Measurements from ENCODE around the gene POLR2A. TPM values are rescaled to one million over a fixed set of nuclear protein-coding genes. Genes with fewer than 3 reads are reported as not detected.
"Not testable (repeated sequence)": the region's sequence is repeated elsewhere in the genome, so short reads cannot be mapped to it uniquely, and the experiment has no call there.

Gene POLR2A
- polyA plus RNA-seq, 5 donors, result 79.6 to 127 (median 89.6) TPM

DNA sequence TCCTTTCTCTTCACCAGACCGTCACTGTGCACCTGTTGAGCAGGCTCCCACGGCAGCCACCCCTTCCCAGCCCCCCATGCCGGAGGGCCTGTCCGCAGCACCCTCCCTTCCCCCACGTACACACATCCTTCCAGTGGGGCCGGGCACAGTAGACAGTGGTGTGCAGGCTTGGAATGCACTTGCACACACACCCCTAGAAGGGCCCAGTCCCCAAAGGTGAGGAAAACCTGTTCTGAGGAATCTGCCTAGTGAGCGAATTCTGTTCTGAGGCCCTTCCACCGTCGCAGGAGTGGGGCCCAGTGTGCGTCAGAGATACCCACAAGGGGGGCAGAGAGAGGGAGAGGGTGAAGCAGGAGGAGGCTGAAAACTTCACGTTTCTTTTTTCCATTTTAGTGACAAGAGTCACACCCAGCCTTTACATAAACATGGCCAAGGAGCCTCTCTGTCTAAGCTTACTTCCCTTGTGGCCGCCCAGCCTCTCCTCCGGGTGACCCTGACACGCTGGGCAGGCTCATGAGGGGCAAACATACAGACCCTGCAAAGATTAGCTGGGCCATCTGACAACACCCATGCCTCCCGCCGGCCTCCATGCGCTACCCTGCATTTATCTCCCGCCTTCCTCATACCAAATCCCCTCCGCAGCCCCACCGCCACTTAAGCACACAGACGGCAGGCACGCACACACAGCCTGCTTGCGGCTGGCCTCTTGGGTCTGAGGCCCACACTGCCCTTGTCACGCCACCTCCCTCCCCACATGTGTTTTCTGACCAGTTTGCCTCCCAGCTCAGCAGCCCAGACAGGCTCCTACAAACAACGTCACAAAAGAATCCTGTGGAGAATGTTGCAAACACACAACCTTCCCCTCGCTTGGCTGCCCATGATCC, 6.5 kb upstream of the POLR2A start:
- peak in 1 of 2 donors; percentile 55 for DNase-seq

DNA sequence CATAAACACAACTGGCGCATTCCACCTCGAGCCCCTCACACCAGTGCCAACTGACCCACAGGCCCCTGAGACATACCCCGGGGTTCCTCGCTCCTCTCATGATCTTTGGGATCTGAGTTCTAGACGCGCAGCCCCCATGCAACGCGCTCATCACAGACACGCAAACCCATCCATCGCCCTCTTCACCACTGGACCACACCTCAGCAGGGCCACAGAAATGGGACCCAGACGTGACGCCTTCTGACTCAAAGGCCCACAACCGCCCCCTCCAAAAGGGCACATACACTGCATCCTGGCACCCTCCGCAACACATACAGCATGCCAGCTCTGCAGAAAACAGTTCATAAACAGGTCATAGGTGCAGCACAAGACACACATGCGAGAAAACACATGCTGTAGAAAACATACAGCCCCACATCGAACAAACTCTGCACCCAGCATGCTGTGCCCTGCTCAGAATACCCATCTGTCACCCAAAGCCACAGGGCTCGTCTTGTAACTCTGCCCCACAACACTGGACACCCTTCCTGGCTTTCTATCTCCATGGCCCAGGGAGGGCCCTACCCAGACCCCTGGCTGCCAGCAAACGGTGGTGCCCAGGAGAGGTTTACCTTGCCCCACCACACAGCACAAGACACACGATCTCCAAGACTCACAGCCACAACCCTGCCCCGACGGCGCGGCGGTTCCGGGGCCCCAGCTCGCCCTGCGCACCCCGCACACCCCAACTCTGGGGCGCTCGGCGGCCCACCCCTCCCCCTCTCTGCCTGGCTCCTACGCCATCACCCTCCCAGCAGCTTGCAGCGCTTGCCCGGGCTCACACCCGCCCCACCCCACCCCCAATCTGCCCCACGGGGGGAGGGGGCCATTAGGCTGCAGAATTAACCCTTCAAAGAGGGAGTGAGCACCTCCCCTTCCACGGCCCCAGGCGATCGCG, 5.6 kb upstream of the POLR2A start:
- DNase-seq, result peak; percentile 58 to 69

DNA sequence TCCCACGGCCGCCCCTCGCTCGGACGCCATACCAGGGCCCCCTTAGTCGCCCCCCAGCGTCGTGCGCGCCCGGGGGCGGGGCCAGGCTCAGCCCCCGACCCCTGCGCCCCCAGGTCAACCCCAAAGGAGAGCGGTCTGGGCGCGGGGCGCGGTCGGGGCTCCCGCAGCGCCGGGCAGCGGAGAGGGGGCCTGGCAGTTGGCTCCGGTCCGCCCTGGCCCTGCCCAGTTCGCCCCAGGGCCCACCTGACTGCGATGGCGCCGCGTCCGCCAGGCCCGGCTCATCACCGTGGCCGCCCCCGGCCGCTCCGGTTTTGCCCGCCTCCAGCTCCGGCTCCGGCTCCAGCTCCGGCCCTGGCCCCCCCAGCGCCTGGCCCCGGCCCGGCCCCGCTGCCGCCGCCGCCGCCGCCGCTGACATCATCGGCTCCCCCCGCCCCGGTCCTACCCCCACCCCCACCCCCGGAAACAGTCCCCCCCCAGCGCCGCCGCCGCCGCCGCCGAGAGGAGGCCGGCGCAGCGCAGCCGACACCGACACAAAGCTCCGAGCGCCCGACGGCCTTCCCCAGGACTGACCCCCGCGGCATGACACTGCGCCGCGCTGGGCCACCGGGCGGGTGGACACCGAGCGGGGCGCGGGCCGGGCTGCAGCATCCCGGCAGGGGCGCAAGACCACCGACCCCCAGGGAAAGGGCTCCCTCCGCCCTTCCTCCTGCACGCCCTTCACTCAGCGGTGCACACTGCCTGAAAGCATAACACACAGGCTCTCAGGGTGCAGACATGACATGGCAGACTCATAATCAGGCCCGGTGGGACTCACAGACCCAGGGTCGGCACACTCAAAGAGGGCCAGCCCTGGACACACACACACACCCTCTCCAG, 4.7 kb upstream of the POLR2A start, which contains the start of gene ZBTB4:
ZBTB4 (minus strand) TSS at position 419 of the 876 bp plus-strand sequence. CDS start 12,830 bp downstream, outside the sequence.
- DNase-seq, result peak in 1 of 2 donors; percentile 55

DNA sequence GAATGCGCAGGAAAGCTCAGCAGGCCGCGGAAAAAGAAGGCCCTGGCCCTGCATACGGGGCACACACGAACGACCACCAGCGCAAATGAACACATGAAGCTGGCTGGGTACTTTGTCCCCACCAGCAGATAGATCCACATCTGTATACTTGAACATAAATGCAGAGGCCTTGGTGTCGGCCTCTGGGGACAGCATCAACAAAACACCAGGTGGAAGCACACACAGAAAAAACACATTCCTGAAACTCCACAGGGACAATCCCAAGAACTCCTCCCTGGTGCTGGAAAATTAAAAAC, 4.1 kb upstream of the POLR2A start:
- DNase-seq, result no peak

DNA sequence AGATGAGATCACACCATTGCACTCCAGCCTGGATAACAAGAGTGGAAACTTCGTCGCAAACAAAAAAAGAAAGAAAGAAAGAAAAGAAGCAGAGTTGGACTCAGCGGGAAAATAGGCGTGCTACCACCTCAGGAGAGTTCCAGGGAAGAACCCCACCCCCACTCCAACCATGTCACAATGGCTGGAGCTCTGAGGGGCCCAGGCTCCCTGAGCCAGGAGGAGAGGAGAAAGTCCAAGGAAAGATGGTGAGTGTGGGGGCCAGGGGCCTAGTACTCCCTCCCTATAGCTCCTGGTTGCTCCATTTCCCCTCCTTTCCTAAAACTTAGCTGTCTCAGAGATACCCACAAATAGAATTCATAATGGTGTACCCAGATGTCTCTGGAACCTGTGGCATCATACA, 2.9 kb upstream of the POLR2A start, which contains the start of gene SLC35G6:
SLC35G6 (plus strand) TSS at position 172 of the 400 bp plus-strand sequence; CDS start at position 243, 71 bp downstream.
- DNase-seq, result not testable (repeated sequence)

DNA sequence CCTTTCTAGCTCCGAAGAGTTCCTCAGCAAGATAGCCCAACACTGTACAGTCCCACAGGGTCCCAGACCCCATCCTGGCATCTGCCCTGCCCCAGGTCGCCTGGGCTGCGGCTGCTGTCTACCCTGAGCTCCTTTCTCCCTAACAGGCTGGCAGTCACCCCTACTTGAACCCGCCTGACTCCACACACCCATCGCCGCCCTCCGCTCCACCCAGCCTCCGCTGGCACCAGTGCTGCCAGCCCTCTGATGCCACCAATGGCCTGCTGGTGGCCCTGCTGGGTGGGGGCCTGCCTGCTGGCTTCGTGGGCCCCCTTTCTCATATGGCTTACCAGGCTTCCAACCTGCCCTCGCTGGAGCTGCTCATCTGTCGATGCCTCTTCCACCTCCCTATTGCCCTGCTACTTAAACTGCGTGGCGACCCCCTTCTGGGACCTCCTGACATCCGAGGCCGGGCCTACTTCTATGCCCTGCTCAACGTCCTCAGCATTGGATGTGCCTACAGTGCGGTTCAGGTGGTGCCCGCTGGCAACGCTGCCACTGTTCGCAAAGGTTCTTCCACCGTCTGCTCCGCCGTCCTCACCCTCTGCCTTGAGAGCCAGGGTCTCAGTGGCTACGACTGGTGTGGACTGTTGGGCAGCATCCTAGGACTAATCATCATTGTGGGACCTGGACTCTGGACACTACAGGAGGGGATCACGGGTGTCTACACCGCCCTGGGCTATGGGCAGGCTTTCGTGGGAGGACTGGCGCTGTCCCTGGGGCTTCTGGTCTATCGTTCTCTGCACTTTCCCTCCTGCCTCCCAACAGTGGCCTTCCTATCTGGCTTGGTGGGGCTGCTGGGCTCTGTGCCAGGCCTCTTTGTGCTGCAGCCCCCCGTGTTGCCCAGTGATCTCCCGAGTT, 2.1 kb upstream of the POLR2A start:
- DNase-seq, result not testable (repeated sequence)

DNA sequence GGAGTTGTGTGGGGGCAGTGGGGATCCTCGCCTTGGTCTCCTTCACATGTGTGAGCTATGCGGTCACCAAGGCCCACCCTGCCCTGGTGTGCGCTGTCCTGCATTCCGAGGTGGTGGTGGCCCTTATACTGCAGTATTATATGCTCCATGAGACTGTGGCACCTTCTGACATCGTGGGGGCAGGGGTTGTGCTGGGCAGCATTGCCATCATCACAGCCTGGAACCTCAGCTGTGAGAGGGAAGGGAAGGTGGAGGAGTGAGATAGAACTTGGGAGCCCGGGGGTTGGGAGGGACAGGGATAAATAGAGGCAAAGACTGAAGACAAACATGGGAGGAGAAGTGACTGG, 1.5 kb upstream of the POLR2A start:
- not testable (repeated sequence) for DNase-seq

DNA sequence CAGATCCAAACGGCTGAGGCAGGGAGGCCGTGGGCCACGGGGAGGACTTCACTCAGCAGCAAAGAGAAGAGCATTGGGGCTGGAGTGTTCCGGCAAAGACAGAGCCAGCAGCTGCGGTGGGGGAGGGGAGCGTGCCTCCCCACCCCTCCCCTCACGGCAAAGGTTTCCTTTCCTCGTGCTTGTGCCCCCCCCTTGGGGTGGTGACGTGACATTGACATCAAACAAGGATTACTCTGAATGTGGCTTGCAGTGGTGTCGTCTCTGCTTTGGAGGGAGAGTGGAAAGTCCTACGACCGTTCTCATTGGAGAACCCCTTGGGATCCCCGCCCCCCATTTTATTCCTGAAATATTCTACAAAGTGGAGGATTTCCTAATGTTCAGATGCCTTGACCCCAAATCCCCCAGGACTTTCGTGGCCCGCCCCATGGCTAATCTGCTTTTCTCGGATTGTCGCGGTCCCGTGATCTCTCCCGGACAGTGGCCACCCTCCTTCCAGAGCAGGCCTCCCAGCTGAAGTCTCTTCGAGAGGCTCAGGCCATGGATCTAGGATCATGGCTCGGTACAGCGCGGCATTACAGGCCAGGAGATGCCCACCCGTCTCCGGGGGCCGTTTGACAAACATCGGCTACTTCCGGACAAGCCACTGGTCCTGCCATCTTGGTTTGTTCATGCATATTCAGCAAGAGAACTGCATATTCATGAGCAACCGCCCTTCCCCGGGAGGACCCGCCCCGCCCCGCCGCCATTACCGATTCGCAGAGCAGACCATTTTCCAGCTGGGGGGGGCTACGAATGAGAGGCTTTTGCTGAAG, 705 bp upstream of the POLR2A start:
- peak; percentile 89 to 92 for DNase-seq

DNA sequence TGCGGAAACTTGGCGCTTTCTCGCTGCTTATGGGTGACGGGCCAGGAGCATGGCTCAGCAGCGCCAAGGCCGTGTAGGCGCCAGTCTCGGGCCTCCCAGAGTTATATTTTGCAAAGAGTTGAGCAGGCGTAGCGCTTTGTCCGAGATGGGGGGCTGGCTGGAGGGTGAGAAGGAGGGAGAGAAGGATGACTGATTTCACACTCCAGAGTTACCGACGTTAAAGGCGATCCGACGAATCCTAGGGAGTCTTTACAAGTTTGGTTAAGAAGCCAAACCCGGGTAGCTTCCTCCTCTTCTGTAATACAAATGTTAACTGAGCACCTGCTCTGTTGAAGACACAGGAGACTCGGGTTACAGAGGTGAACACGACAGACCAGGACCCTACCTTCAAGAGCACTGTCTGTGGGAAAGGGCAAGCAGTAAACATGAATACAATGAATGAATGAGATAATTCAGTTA, 782 bp downstream of the POLR2A start:
- DNase-seq, result no peak

DNA sequence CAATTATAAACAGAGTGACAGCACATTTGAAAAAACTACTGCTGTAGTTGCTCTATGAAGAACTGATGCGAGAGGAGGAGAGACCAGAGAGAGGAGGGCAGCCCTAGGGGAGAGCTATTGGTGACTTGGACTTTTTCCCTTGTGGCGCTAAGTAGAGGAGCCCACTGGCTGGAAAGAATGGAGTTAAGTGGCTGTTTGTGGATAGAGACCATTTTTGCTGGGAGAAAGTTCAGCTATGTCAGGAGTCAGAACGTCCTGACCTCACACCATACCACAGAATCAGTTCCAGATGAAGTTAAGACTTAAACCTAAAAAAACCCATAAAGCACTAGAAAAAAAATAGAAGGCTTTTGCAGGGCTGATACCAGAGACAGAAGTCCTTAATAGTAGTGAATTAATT, 2.0 kb downstream of the POLR2A start:
- no peak for DNase-seq

DNA sequence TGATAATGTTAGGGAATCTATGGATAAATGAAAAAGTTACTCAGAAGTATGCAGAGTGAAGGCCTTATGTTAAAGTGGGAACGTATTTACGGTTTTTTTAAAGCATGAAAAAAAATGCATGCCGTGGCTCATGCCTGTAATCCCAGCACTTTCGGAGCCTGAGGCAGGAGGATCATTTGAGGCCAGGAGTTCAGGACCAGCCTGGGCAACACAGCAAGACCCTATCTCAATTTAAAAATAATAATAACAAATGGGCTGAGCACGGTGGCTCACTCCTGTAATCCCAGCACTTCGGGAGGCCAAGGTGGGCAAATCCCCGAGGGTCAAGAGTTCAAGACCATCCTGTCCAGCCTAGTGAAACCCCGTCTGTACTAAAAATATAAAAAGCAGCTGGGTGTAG, 6.0 kb downstream of the POLR2A start:
- no peak for DNase-seq

DNA sequence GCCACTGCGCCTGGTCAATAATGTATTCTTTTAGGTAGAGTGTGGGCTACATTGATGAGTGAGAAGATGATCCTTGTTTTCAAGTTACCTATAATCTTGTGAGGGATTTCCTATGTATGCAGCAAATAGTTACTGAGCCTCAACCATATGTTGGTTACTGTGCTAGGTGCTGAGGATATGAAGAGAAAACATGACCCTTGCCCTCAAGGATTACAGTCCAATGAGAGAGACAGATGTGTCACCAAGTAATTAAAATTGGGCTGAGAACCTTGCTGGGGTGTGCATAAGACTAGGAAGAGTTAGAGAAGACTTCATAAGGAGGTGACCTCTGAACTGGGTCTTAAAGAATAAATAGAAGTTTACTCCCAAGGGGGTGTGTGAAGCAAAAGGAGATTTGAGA, 7.4 kb downstream of the POLR2A start:
- DNase-seq, result no peak

DNA sequence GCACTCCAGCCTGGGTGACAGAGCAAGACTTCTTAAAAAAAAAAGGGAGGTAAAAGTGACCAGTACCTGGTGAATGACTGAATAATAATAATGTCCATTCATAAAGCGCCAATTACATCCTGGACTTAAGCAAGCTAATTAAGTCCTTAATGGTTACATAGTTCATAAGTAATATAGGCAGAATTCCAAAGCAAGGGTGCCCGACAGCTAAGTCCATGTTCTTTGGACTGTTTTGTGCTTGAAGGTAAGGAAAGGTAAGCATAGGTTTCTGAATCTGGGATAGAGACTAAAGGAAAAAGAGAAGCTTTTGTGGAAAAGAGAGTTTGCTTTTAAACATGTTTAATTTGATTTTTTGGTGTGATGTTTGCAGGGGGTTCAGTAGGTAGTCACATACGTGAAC, 9.8 kb downstream of the POLR2A start:
- DNase-seq, result no peak

DNA sequence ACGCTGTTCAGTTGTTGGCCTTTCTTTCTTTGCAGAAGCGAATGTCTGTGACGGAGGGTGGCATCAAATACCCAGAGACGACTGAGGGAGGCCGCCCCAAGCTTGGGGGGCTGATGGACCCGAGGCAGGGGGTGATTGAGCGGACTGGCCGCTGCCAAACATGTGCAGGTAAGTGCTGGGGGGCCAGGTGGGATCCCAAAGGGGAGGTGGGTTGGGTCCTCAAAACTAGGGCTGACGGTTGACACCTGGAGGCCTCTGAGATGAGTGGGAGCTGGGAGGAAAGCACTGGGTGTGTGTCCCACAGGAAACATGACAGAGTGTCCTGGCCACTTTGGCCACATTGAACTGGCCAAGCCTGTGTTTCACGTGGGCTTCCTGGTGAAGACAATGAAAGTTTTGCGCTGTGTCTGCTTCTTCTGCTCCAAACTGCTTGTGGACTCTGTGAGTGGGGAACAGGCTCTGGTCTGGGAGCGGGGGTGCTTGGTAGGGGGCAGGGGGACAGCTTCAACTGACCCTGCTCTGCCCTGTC, 11.8 kb downstream of the POLR2A start:
- DNase-seq, result no peak

DNA sequence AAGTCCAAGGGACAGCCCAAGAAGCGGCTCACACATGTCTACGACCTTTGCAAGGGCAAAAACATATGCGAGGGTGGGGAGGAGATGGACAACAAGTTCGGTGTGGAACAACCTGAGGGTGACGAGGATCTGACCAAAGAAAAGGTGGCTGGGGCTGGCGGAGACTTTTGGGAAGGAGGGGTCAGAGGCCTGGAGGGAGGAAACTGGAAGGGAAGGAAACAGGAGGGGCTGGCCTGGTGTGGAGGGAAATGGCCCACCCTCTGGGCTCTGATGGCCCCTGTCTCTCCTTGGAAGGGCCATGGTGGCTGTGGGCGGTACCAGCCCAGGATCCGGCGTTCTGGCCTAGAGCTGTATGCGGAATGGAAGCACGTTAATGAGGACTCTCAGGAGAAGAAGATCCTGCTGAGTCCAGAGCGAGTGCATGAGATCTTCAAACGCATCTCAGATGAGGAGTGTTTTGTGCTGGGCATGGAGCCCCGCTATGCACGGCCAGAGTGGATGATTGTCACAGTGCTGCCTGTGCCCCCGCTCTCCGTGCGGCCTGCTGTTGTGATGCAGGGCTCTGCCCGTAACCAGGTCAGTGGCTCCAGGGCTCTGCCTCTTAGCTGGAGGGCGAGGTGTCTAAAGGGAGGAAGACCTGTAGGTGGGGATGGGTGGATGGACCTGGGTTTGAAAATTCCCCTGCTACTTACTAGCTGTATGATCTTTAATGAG, 12.5 kb downstream of the POLR2A start:
- DNase-seq, result no peak

DNA sequence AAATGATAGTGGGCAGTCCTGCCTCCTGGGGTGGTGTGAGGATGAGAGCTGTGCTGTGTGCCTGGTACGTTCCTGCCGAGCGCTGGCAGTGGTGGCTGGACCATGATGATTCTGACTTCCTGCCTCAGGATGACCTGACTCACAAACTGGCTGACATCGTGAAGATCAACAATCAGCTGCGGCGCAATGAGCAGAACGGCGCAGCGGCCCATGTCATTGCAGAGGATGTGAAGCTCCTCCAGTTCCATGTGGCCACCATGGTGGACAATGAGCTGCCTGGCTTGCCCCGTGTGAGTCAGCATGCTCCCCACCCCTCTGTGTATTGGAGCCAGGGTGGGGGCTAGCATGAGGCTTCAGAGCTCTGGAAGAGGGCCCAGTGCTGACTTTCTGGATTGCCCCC, 13.1 kb downstream of the POLR2A start:
- DNase-seq, result no peak

DNA sequence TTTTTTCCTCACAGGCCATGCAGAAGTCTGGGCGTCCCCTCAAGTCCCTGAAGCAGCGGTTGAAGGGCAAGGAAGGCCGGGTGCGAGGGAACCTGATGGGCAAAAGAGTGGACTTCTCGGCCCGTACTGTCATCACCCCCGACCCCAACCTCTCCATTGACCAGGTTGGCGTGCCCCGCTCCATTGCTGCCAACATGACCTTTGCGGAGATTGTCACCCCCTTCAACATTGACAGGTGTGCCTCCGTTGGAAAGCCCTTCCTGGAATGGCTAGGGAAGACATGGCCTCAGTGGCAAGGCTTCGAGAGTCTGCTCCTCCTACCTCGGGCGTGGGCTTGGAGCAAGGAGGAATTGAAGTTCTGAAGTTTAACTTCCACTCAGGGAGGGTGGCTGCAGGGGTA, 13.5 kb downstream of the POLR2A start:
- DNase-seq, result no peak

DNA sequence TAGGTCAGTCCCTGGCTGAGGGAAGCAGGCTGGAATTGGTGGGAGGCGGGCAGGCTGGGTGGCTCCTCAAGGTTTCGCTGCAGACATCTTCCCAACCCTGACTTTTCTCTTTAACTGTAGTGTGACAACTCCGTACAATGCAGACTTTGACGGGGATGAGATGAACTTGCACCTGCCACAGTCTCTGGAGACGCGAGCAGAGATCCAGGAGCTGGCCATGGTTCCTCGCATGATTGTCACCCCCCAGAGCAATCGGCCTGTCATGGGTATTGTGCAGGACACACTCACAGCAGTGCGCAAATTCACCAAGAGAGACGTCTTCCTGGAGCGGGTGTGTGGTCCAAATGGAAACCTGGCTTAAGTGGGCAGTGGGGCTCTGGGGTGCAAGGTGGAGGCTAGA, 15.0 kb downstream of the POLR2A start:
- no peak for DNase-seq

DNA sequence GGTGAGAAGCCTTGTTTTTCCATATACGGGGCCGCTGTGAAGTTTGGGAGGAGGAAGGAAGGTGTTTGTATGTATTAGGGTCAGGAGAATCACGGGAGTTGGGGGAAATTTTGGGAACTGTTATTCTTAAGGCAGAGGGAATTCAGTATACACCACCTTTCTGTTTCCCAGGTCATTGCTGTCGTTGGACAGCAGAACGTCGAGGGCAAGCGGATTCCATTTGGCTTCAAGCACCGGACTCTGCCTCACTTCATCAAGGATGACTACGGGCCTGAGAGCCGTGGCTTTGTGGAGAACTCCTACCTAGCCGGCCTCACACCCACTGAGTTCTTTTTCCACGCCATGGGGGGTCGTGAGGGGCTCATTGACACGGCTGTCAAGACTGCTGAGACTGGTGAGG, 17.6 kb downstream of the POLR2A start:
- no peak for DNase-seq
